Aorta (tissue), 5 donors: ENCODE results near the gene USH2A. TPM values are rescaled to one million over a fixed set of nuclear protein-coding genes. Genes with fewer than 3 reads are reported as not detected.

Experiments
- ATAC-seq: fragments of 200-7000 bp; cut with Tn5 transposase; one replicate; pipeline ENCODE4 v1.9.1; 2022; ENCODE audit warnings: moderate library complexity; ENCODE audit not compliant: low FRiP score
- DNase-seq, 2 donors: peaks; one replicate each; pipeline ENCODE4 v3.0.0-alpha.2; 2020
- H3K27ac ChIP-seq, 2 donors: one replicate each; pipeline ENCODE4 v1.5.1; 2013; ENCODE audit warnings: low read length in 2 of 2, mild to moderate bottlenecking in 2 of 2, moderate library complexity in 2 of 2, control low read depth in 1 of 2, inconsistent platforms in 1 of 2, low read depth in 1 of 2
- H3K27me3 ChIP-seq, 2 donors: one replicate each; pipeline ENCODE4 v1.6.1; 2013; ENCODE audit warnings: control low read depth in 1 of 2, low read length in 1 of 2, mild to moderate bottlenecking in 1 of 2, moderate library complexity in 1 of 2; ENCODE audit not compliant: insufficient read depth in 2 of 2, control insufficient read depth in 1 of 2
- H3K36me3 ChIP-seq, 2 donors: one replicate each; pipeline ENCODE4 v1.6.1; 2013; ENCODE audit warnings: control low read depth in 1 of 2, low read length in 1 of 2, mild to moderate bottlenecking in 1 of 2; ENCODE audit not compliant: insufficient read depth in 2 of 2, control insufficient read depth in 1 of 2
- H3K4me1 ChIP-seq, 2 donors: one replicate each; pipeline ENCODE4 v1.6.1; 2013; ENCODE audit warnings: low read length in 2 of 2, control low read depth in 1 of 2, mild to moderate bottlenecking in 1 of 2, moderate library complexity in 1 of 2; ENCODE audit not compliant: insufficient read depth in 2 of 2, control insufficient read depth in 1 of 2
- H3K4me3 ChIP-seq, 2 donors: one replicate each; pipeline ENCODE4 v1.5.1; 2013; ENCODE audit warnings: low read length in 2 of 2, control low read depth in 1 of 2, mild to moderate bottlenecking in 1 of 2
- H3K9me3 ChIP-seq: one replicate; pipeline ENCODE4 v1.6.1; 2013; ENCODE audit warnings: mild to moderate bottlenecking, low read length; ENCODE audit not compliant: control insufficient read depth
- WGBS, 2 donors: extraction: QIAGEN DNeasy Blood & Tissue Kit; methylation state at CpG; one replicate each; pipeline ENCODE4 v1.1.7; 2013; 5-methylcytosine and 5-hydroxymethylcytosine counted together
- intact Hi-C, 2 donors: fragments of 100-400 bp; cut with DNase I; formaldehyde crosslinking; loops; one replicate each; pipeline versions ENCODE4 v1.14.2 to v1.15.0; 2022
- long read RNA-seq, 2 donors: library from polyadenylated mRNA; unstranded; transcript quantifications; one replicate each; pipeline ENCODE4 v2.0.0, GENCODE V29; 2020 to 2021
- polyA plus RNA-seq, 2 donors: library from polyadenylated mRNA; stranded (reverse); fragments of 200-250 nt; gene quantifications; one replicate each; pipeline ENCODE4 v1.2.3, GENCODE V29; 2013
- total RNA-seq, 2 donors: library from RNA; stranded (reverse); fragmentation: NEBNext Ultra II Directional; extraction: Animal tissue kit (Norgen Biotek cat#: 25700); gene quantifications; one replicate each; pipeline ENCODE4 v1.2.1, GENCODE V29; 2021
- donor health status: healthy with polysubstance abuse.
- donor health status: Bipolar disorder and iron deficiency.
- donor health status: DM: no; HTN: no; CAD: no.
- donor health status: DM: no; HTN: no; CAD: no.
- donor health status: DM: yes; HTN: yes; CAD: no.

Gene USH2A
- total RNA-seq (not detected), polyA plus RNA-seq (under 1 TPM in 1 of 2 donors, not detected in 1; 0.13 TPM)
- long read RNA-seq, donor 1, result 0 reads
- long read RNA-seq, donor 2, result 0 reads

GRCh38 chr1:216422821-216423520 lies at the start of gene USH2A:
Gene USH2A, minus strand, starts transcription at chr1:216423448. Its CDS starts 1,112 bp downstream, at chr1:216422336.
- ATAC-seq (no peak), DNase-seq (no peak)
- WGBS, 2 donors, result 79 to 82% methylated on average over 5 of the region's 5 CpGs
- Histone ChIP-seq H3K4me3 (no peak within 1 kb of the TSS), H3K27ac (no peak within 1 kb of the TSS), H3K27me3 (peaks cover 0 to 1% of the 10 kb centered on the region in 2 donors), H3K4me1 (no peaks in the 10 kb centered on the region), H3K9me3 (no peaks in the 10 kb centered on the region), H3K36me3 (no peaks in the 10 kb centered on the region)
- intact Hi-C loops, result no loop called here

- no peak for DNase-seq
- Histone ChIP-seq H3K36me3 (no peaks in the 10 kb centered on the region), H3K27me3 (peaks cover 0 to 2% of the 10 kb centered on the region in 2 donors), H3K4me3 (no peak overlapping the region), H3K27ac (no peak overlapping the region), H3K9me3 (no peaks in the 10 kb centered on the region), H3K4me1 (no peaks in the 10 kb centered on the region)
- 66 to 68% methylated on average over 3 of the region's 3 CpGs for WGBS, 2 donors
- intact Hi-C loops, result no loop called here
- ATAC-seq, result no peak
Observed at GRCh38 chr1:216466162-216466801, 43.0 kb upstream of the USH2A start.

GRCh38 chr1:216464489-216464888 lies 41.2 kb upstream of the USH2A start:
- no peak overlapping the region for H3K4me3 ChIP-seq
- no peaks in the 10 kb centered on the region for H3K36me3 ChIP-seq
- intact Hi-C loops, result no loop called here
- DNase-seq, result no peak
- no peak overlapping the region for H3K27ac ChIP-seq
- H3K27me3 ChIP-seq, result peaks cover 0 to 2% of the 10 kb centered on the region in 2 donors
- H3K4me1 ChIP-seq, result no peaks in the 10 kb centered on the region
- no peaks in the 10 kb centered on the region for H3K9me3 ChIP-seq
- no peak for ATAC-seq
- 5 to 12% methylated on average over 1 of the region's 1 CpG for WGBS, 2 donors

GRCh38 chr1:216462066-216462775 lies 39.0 kb upstream of the USH2A start:
- no peaks in the 10 kb centered on the region for H3K4me1 ChIP-seq
- intact Hi-C loops, result no loop called here
- no peaks in the 10 kb centered on the region for H3K9me3 ChIP-seq
- H3K27ac ChIP-seq, result no peak overlapping the region
- no peak for ATAC-seq
- H3K4me3 ChIP-seq, result no peak overlapping the region
- H3K36me3 ChIP-seq, result no peaks in the 10 kb centered on the region
- no peak for DNase-seq
- peaks cover 0 to 2% of the 10 kb centered on the region in 2 donors for H3K27me3 ChIP-seq
- whole genome bisulfite sequencing, 2 donors, result 37 to 39% methylated on average over 3 of the region's 3 CpGs

GRCh38 chr1:216461466-216461865 lies 38.2 kb upstream of the USH2A start:
- intact Hi-C loops, result no loop called here

GRCh38 chr1:216459651-216460207 lies 36.5 kb upstream of the USH2A start:
- Histone ChIP-seq H3K9me3 (no peaks in the 10 kb centered on the region), H3K4me3 (no peak overlapping the region), H3K4me1 (no peaks in the 10 kb centered on the region), H3K36me3 (no peaks in the 10 kb centered on the region), H3K27ac (no peak overlapping the region), H3K27me3 (peaks cover 0 to 2% of the 10 kb centered on the region in 2 donors)
- 86 to 94% methylated on average over 3 of the region's 3 CpGs for WGBS, 2 donors
- ATAC-seq, result no peak
- intact Hi-C loops, result no loop called here
- DNase-seq, result no peak

More at GRCh38 chr1:216461466-216461865, 38.2 kb upstream of the USH2A start:
- H3K27ac ChIP-seq, result no peak overlapping the region
- no peaks in the 10 kb centered on the region for H3K9me3 ChIP-seq
- no peak for DNase-seq
- H3K27me3 ChIP-seq, result peaks cover 0 to 2% of the 10 kb centered on the region in 2 donors
- no peaks in the 10 kb centered on the region for H3K36me3 ChIP-seq
- no peak for ATAC-seq
- H3K4me1 ChIP-seq, result no peaks in the 10 kb centered on the region
- no peak overlapping the region for H3K4me3 ChIP-seq

- H3K4me1 ChIP-seq, result no peaks in the 10 kb centered on the region
- DNase-seq, result no peak
- no peaks in the 10 kb centered on the region for H3K36me3 ChIP-seq
- no peaks in the 10 kb centered on the region for H3K9me3 ChIP-seq
- H3K4me3 ChIP-seq, result no peak overlapping the region
- peaks cover 0 to 2% of the 10 kb centered on the region in 2 donors for H3K27me3 ChIP-seq
- intact Hi-C loops, result no loop called here
- no peak overlapping the region for H3K27ac ChIP-seq
- ATAC-seq, result no peak
Observed at GRCh38 chr1:216458812-216459211, 35.6 kb upstream of the USH2A start.

- Histone ChIP-seq H3K27ac (no peak overlapping the region), H3K4me3 (no peak overlapping the region), H3K36me3 (no peaks in the 10 kb centered on the region), H3K27me3 (no peaks in the 10 kb centered on the region), H3K9me3 (no peaks in the 10 kb centered on the region), H3K4me1 (no peaks in the 10 kb centered on the region)
- intact Hi-C loops, result no loop called here
- ATAC-seq (no peak), DNase-seq (no peak)
Observed at GRCh38 chr1:216457356-216457755, 34.1 kb upstream of the USH2A start.
